Psoas muscle (tissue), 8 donors: ENCODE data around the gene CD2BP2. TPM values are rescaled to one million over a fixed set of nuclear protein-coding genes. Genes with fewer than 3 reads are reported as not detected.
"Not testable (repeated sequence)": the region's sequence is repeated elsewhere in the genome, so short reads cannot be mapped to it uniquely, and the experiment has no call there.

Experiments used
- ATAC-seq, 4 donors: fragments of 200-7000 bp; cut with Tn5 transposase; one replicate each; pipeline ENCODE4 v1.9.1; 2020; ENCODE audit warnings: moderate library complexity in 3 of 4, mild to moderate bottlenecking in 2 of 4
- DNase-seq, 2 donors: peaks; one replicate each; pipeline ENCODE4 v3.0.0-alpha.2; 2020
- H3K27ac ChIP-seq: fragments of 200-600 bp; one replicate; pipeline ENCODE4 v1.8.0; 2022
- H3K27me3 ChIP-seq, 3 donors: fragments of 200-600 bp in 1 of 3; one replicate each; pipeline versions ENCODE4 v1.6.1 to v1.8.0; 2013 to 2022; ENCODE audit warnings: low read length in 2 of 3, mild to moderate bottlenecking in 2 of 3, moderate library complexity in 1 of 3; ENCODE audit not compliant: insufficient read depth in 3 of 3
- H3K36me3 ChIP-seq, 2 donors: fragments of 200-600 bp in 1 of 2; one replicate each; pipeline versions ENCODE4 v1.6.1 to v1.8.0; 2013 to 2022; ENCODE audit warnings: low read depth in 1 of 2, mild to moderate bottlenecking in 1 of 2, moderate library complexity in 1 of 2; ENCODE audit not compliant: insufficient read depth in 1 of 2
- H3K4me1 ChIP-seq: fragments of 200-600 bp; one replicate; pipeline ENCODE4 v1.8.0; 2022
- H3K4me3 ChIP-seq: fragments of 200-600 bp; one replicate; pipeline ENCODE4 v1.8.0; 2022; ENCODE audit warnings: mild to moderate bottlenecking
- H3K9me3 ChIP-seq: fragments of 200-600 bp; one replicate; pipeline ENCODE4 v1.8.0; 2022
- CTCF ChIP-seq: fragments of 200-600 bp; IDR thresholded peaks from one replicate; pipeline ENCODE4 v1.8.0; 2022; ENCODE audit warnings: antibody characterized with exemption
- WGBS, 3 donors: extraction: QIAGEN DNeasy Blood & Tissue Kit; methylation state at CpG; one replicate each; pipeline versions ENCODE4 v1.1.6 to v1.1.7; 2013; 5-methylcytosine and 5-hydroxymethylcytosine counted together
- intact Hi-C, 2 donors: fragments of 100-400 bp; cut with DNase I; formaldehyde crosslinking; loops; one replicate each; pipeline versions ENCODE4 v1.11.0 to v1.14.2; 2022
- polyA plus RNA-seq, 3 donors: library from polyadenylated mRNA; stranded (reverse); fragments of 200-250 nt; gene quantifications; one replicate each; pipeline ENCODE4 v1.2.3, GENCODE V29; 2013
- total RNA-seq, 4 donors: library from RNA; stranded (reverse); fragmentation: NEBNext Ultra II Directional in 2 of 4; extraction: Animal tissue kit (Norgen Biotek cat#: 25700) in 2 of 4; gene quantifications; one replicate each; pipeline versions ENCODE4 v1.2.1 to v1.2.4, GENCODE V29; 2021 to 2023
- donor health status: healthy with polysubstance abuse.
- donor health status: DM: no; HTN: no; CAD: no; lungs with moderate emphysema.
- donor health status: Bipolar disorder and iron deficiency.
- donor health status: healthy.
- donor health status: DM: yes; HTN: yes; CAD: no.
- donor health status: DM: no; HTN: no; CAD: no.
- donor health status: DM: no; HTN: no; CAD: no.
- donor health status: DM: yes; HTN: yes; CAD: no.

Gene CD2BP2
- total and polyA plus RNA-seq, 7 donors: 31.0 to 65.0 (median 55.6) TPM

GRCh38 chr16:30346286-30346685, 8.8 kb downstream of the CD2BP2 start:
- Histone ChIP-seq H3K9me3 (no peaks in the 10 kb centered on the region), H3K36me3 (peaks cover 0 to 20% of the 10 kb centered on the region in 2 donors), H3K4me3 (no peak overlapping the region), H3K4me1 (peaks cover 1% of the 10 kb centered on the region), H3K27me3 (no peaks in the 10 kb centered on the region), H3K27ac (no peak overlapping the region)
- intact Hi-C loops: no loop called here
- ATAC-seq: no peak
- DNase-seq: peak in 1 of 2 donors; percentile 26
- no peak for TF ChIP-seq CTCF
- WGBS, 3 donors: 91 to 96% (median 93%) methylated on average over 3 of the region's 3 CpGs

- H3K4me3 ChIP-seq, H3K4me1 ChIP-seq, H3K27me3 ChIP-seq, H3K27ac ChIP-seq, DNase-seq, H3K36me3 ChIP-seq, ATAC-seq, H3K9me3 ChIP-seq, intact Hi-C loops: not testable (repeated sequence)
- 95 to 97% (median 96%) methylated on average over 10 to 11 of the region's 11 CpGs for WGBS, 3 donors
These were observed 11.7 kb downstream of the CD2BP2 start for GRCh38 chr16:30343491-30343820.

DNA sequence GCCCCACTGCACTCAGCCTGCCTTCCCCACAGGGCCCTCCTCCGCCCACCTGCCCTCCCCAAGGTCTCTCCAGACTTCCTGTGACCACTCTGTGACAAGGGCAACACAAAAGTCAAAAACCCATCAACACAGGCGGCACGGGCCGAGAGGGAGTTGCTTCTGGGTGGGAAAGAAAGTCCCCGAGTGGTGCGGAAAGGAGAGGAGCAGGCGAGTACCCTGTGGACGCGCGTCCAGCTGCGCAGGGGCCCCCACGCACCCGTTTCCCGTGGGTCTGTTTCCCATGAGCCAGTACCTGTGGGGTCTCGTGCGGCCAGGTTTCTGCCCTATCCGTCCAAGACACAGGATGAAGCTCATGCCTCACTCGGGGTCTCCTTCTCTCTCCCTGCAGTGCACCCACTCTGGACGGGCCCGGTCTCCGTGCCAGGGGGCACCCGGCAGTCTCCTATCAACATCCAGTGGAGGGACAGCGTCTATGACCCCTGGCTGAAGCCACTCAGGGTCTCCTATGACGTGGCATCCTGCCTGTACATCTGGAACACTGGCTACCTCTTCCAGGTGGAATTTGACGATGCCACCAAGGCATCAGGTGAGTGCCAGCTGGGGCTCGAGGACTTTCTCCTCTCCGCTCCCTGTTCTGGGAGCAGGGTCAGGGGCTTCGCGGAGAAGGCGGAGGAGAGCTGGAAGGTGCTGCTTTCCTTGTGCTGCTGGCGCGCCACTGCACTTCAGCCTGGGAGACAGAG, 12.2 kb downstream of the CD2BP2 start:
- Histone ChIP-seq H3K27ac (no peak overlapping the region), H3K4me3 (no peak overlapping the region), H3K9me3 (no peaks in the 10 kb centered on the region), H3K27me3 (no peaks in the 10 kb centered on the region), H3K36me3 (no peaks in the 10 kb centered on the region), H3K4me1 (no peaks in the 10 kb centered on the region)
- TF ChIP-seq CTCF: no peak
- intact Hi-C loops: no loop called here
- DNase-seq: no peak
- no peak for ATAC-seq
- 92% methylated on average over 30 to 32 of the region's 32 CpGs for WGBS, 3 donors

DNA sequence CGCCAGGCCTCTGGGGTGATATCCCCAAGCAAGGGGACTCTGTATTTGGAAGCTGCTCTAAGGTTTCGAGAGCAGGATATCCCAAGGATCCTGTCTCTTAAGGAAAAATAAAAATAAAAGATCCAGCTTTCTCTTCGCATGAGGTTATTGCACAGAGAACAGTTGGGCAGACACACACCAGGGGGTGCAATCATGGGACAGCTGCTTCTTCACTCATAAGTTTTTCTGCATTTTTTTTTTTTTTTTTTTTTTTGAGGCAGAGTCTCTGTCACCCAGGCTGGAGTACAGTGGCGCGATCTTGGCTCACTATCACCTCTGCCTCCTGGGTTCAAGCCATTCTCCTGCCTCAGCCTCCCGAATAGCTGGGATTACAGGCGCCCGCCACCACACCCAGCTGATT, 13.1 kb downstream of the CD2BP2 start:
- 80 to 89% (median 87%) methylated on average over 8 of the region's 8 CpGs for whole genome bisulfite sequencing, 3 donors
- H3K4me3 ChIP-seq, intact Hi-C loops, H3K9me3 ChIP-seq, H3K36me3 ChIP-seq, DNase-seq, ATAC-seq, H3K27ac ChIP-seq, H3K27me3 ChIP-seq, H3K4me1 ChIP-seq: not testable (repeated sequence)

DNA sequence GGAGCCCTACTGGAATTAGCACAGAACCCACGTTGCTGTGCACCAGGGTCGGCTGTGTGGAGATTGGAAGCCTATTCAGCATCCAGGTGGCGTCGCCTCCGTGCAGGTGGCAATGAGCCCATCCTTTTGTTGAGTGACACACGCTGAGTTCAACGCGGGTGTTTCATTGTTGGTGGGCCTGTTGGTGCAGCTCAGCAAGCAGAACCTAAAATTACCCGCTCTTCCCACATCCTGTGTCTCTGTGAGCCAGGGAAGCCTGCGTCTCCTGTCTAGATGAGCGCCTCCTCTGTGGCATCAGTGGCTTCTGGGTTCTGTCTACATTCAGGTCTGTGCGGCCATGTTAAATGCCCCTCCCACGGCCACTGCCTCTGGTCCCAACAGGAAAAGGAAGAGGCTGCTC, 14.5 kb downstream of the CD2BP2 start:
- Histone ChIP-seq H3K9me3 (no peaks in the 10 kb centered on the region), H3K36me3 (no peaks in the 10 kb centered on the region), H3K4me3 (no peak overlapping the region), H3K27ac (no peak overlapping the region), H3K4me1 (peaks cover 7% of the 10 kb centered on the region), H3K27me3 (no peaks in the 10 kb centered on the region)
- ATAC-seq: no peak
- DNase-seq: no peak
- intact Hi-C loops: no loop called here
- 90 to 92% (median 91%) methylated on average over 13 of the region's 13 CpGs for WGBS, 3 donors
- no peak for TF ChIP-seq CTCF

DNA sequence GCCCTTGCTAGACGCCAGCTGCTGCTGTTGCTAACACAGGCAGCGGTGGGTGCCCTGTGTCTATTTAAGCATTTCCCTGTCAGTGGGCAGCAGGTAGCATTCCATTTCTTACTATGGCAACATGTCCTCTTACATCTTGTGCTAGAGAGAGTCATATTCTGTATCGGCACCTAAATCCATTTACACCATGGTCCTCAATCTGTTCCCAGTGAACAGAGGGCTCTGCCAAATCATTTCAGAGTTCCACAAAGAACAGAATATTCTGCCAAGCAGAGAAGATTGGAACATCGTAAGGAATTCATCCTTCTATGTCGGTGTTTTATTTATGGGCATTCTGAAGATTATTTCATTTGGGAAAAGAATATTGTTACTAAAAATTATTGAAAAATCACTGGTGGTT, 16.4 kb downstream of the CD2BP2 start:
- 30 to 58% (median 39%) methylated on average over 3 to 4 of the region's 5 CpGs for WGBS, 3 donors
- H3K4me1 ChIP-seq, H3K4me3 ChIP-seq, H3K9me3 ChIP-seq, intact Hi-C loops, H3K27ac ChIP-seq, DNase-seq, H3K36me3 ChIP-seq, H3K27me3 ChIP-seq, ATAC-seq: not testable (repeated sequence)

DNA sequence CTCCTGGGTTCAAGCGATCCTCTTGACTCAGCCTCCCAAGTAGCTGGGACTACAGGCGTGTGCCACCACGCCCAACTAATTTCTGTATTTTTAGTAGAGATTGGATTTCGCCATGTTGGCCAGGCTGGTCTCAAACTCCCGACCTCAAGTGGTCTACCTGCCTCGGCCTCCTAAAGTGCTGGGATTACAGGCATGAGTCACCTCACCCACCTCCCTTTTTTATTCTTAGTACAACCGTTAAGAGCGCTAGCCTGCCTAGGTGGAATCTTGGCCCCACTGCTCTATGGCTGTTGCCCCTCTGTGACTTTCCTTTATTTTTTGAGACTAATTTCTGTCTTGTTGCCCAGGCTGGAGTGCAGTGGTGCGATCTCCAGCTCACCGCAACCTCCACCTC, 17.1 kb downstream of the CD2BP2 start:
- 89 to 92% (median 91%) methylated on average over 7 to 10 of the region's 10 CpGs for WGBS, 3 donors
- H3K36me3 ChIP-seq, H3K9me3 ChIP-seq, H3K27me3 ChIP-seq, ATAC-seq, DNase-seq, intact Hi-C loops, H3K4me3 ChIP-seq, H3K4me1 ChIP-seq, H3K27ac ChIP-seq: not testable (repeated sequence)
